K562 (cell line): ENCODE data around the gene CYB5B. TPM values are rescaled to one million over a fixed set of nuclear protein-coding genes. Genes with fewer than 3 reads are reported as not detected.

Source experiments
- ATAC-seq: fragments of 200-7000 bp; cut with Tn5 transposase; 3 replicates; pipeline ENCODE4 v1.9.1; 2020; ENCODE audit warnings: moderate library complexity
- BruUV-seq: library from RNA; stranded (reverse); fragments of 400-500 nt; replicated peaks from 2 replicates; lab custom pipeline; 2021; lab: Mats Ljungman, UMichigan
- CTCF ChIA-PET: fragments of 300-600 bp; formaldehyde crosslinking; extraction: SDS; loops from one replicate; lab custom pipeline; 2021; ENCODE audit warnings: low intra/inter-chr PET ratio; lab: Yijun Ruan, JAX
- POLR2A ChIA-PET: fragments of 300-600, 350-650 bp; sonication (Branson Sonifier 250); formaldehyde crosslinking; extraction: SDS; loops from one replicate; lab custom pipeline; 2021; ENCODE audit warnings: antibody characterized with exemption, inconsistent platforms; lab: Yijun Ruan, JAX
- DNase-seq, 4 experiments: peaks; one replicate each; pipeline versions ENCODE4 v3.0.0 to v3.0.0-alpha.2; 2011 to 2018; ENCODE audit warnings: low spot score in 3 of 4, mixed read lengths in 3 of 4; ENCODE audit errors: extremely low read depth in 1 of 4
- FAIRE-seq: peaks from 2 replicates; lab custom pipeline; 2011; peaks lifted over from hg19 to GRCh38; lab: Jason Lieb, UNC
- H2AFZ ChIP-seq: 2 replicates; pipeline ENCODE4 v1.6.0; 2011; ENCODE audit warnings: low read depth, low read length, control low read depth, inconsistent platforms
- H3K27ac ChIP-seq: fragments of 200-600 bp; 3 replicates; pipeline ENCODE4 v1.8.0; 2011; ENCODE audit warnings: low read depth, mild to moderate bottlenecking, control low read depth, inconsistent platforms, low read length, moderate library complexity, mixed read lengths; ENCODE audit errors: extremely low read depth
- H3K27me3 ChIP-seq, 2 experiments: fragments of 300-600 bp in 1 of 2; 2 replicates in 1 of 2; 3 replicates in 1 of 2; pipeline versions ENCODE4 v1.6.0 to v1.8.0; 2011; ENCODE audit warnings: inconsistent platforms in 2 of 2, low read length in 2 of 2, mild to moderate bottlenecking in 1 of 2, mixed read lengths in 1 of 2, moderate library complexity in 1 of 2; ENCODE audit not compliant: control insufficient read depth in 2 of 2, insufficient read depth in 2 of 2
- H3K36me3 ChIP-seq: fragments of 300-600 bp; 3 replicates; pipeline ENCODE4 v1.8.0; 2011; ENCODE audit warnings: mild to moderate bottlenecking, low read length, inconsistent platforms; ENCODE audit not compliant: control insufficient read depth, insufficient read depth
- H3K4me1 ChIP-seq, 2 experiments: fragments of 200-600 bp in 1 of 2; replicated peaks in 1 of 2; 2 replicates in 1 of 2; 3 replicates in 1 of 2; pipeline versions ENCODE4 v1.5.1 to v1.8.0; 2011; ENCODE audit warnings: inconsistent platforms in 2 of 2, low read length in 2 of 2, mild to moderate bottlenecking in 1 of 2, mixed read lengths in 1 of 2, moderate library complexity in 1 of 2; ENCODE audit not compliant: control insufficient read depth in 2 of 2, insufficient read depth in 2 of 2
- H3K4me2 ChIP-seq: 2 replicates; pipeline ENCODE4 v1.6.1; 2011; ENCODE audit warnings: low read length, control low read depth, inconsistent platforms, mixed read lengths; ENCODE audit not compliant: insufficient read depth
- H3K4me3 ChIP-seq: fragments of 200-600 bp; sonication (generic), shearing (Covaris generic); 2 replicates; pipeline ENCODE4 v1.5.1; 2016; ENCODE audit warnings: control low read depth, inconsistent platforms
- H3K79me2 ChIP-seq: fragments of 200-600 bp; 3 replicates; pipeline ENCODE4 v1.8.0; 2011; ENCODE audit warnings: low read length, inconsistent platforms; ENCODE audit not compliant: control insufficient read depth, insufficient read depth
- H3K9ac ChIP-seq, 2 experiments: 2 replicates each; pipeline versions ENCODE4 v1.6.0 to v1.6.1; 2011; ENCODE audit warnings: low read depth in 2 of 2, low read length in 2 of 2, control low read depth in 1 of 2, inconsistent platforms in 1 of 2, mild to moderate bottlenecking in 1 of 2, mixed read lengths in 1 of 2; ENCODE audit not compliant: insufficient read depth in 1 of 2
- H3K9me1 ChIP-seq: one replicate; pipeline ENCODE4 v1.6.0; 2011; ENCODE audit warnings: inconsistent platforms, mild to moderate bottlenecking, low read length, moderate library complexity; ENCODE audit not compliant: control insufficient read depth, insufficient read depth
- H3K9me3 ChIP-seq: replicated peaks from 2 replicates; pipeline ENCODE4 v1.5.1; 2011; ENCODE audit warnings: low read depth, low read length, inconsistent platforms; ENCODE audit not compliant: control insufficient read depth, insufficient read depth
- H4K20me1 ChIP-seq: replicated peaks from 2 replicates; pipeline ENCODE4 v1.6.1; 2011; ENCODE audit warnings: low read length, inconsistent platforms, mixed read lengths; ENCODE audit not compliant: control insufficient read depth, insufficient read depth
- ARID1B ChIP-seq: fragments of 450-650 bp; IDR thresholded peaks from 2 replicates; pipeline ENCODE4 v1.6.1; 2016; ENCODE audit warnings: antibody characterized with exemption, mild to moderate bottlenecking, inconsistent platforms
- E2F3 ChIP-seq: fragments of 250-450 bp; sonication (Bioruptor Pico); IDR thresholded peaks from 2 replicates; pipeline ENCODE4 v1.4.0; 2020; ENCODE audit warnings: mild to moderate bottlenecking
- FOXJ2 ChIP-seq: fragments of 200-800 bp; sonication (Bioruptor generic); IDR thresholded peaks from 2 replicates; pipeline ENCODE4 v1.6.1; 2016; ENCODE audit warnings: missing genetic modification characterization, missing compliant biosample characterization
- GABPA ChIP-seq: fragments of 200-800 bp; sonication (Bioruptor generic); conservative IDR thresholded peaks from 2 replicates; pipeline ENCODE4 v1.6.1; 2016; ENCODE audit warnings: low read depth, missing genetic modification characterization, missing compliant biosample characterization
- MAZ ChIP-seq, 2 experiments: fragments of 450-650 bp in 1 of 2; sonication (generic) in 1 of 2; formaldehyde crosslinking; IDR thresholded peaks in 1 of 2; conservative IDR thresholded peaks in 1 of 2; 2 replicates each; pipeline versions ENCODE4 v1.4.0 to v1.5.0; 2020; ENCODE audit warnings: mild to moderate bottlenecking in 1 of 2, missing genetic modification reagents in 1 of 2
- POLR2A ChIP-seq: fragments of 450-650 bp; conservative IDR thresholded peaks from 2 replicates; pipeline ENCODE4 v1.6.1; 2016
- PYGO2 ChIP-seq: fragments of 450-650 bp; IDR thresholded peaks from 2 replicates; pipeline ENCODE4 v1.6.1; 2016; ENCODE audit warnings: mild to moderate bottlenecking, missing genetic modification characterization, moderate library complexity, missing compliant biosample characterization
- RAD21 ChIP-seq, 2 experiments: fragments of 250-450 bp in 1 of 2; fragments of 450-650 bp in 1 of 2; sonication (Bioruptor Pico) in 1 of 2; formaldehyde crosslinking in 1 of 2; IDR thresholded peaks in 1 of 2; conservative IDR thresholded peaks in 1 of 2; 2 replicates each; pipeline versions ENCODE4 v1.4.0 to v1.8.0; 2020 to 2022; ENCODE audit warnings: mild to moderate bottlenecking in 2 of 2, moderate library complexity in 1 of 2
- SREBF2 ChIP-seq: sonication (generic); formaldehyde crosslinking; IDR thresholded peaks from 2 replicates; pipeline ENCODE4 v1.4.0; 2020; ENCODE audit warnings: mild to moderate bottlenecking, missing genetic modification reagents
- SRF ChIP-seq, 2 experiments: fragments of 250-450, 450-650 bp in 1 of 2; sonication (Bioruptor Pico) in 1 of 2; sonication (generic) in 1 of 2; formaldehyde crosslinking; IDR thresholded peaks; 2 replicates each; pipeline versions ENCODE4 v1.5.0 to v1.5.1; 2020 to 2022; ENCODE audit warnings: mild to moderate bottlenecking in 1 of 2, missing genetic modification reagents in 1 of 2
- TAF1 ChIP-seq: IDR thresholded peaks from 2 replicates; pipeline ENCODE4 v1.6.1; 2011; ENCODE audit warnings: mild to moderate bottlenecking, low read length, moderate library complexity; ENCODE audit not compliant: insufficient read depth, control insufficient read depth, severe bottlenecking; ENCODE audit errors: extremely low read depth
- ZBTB17 ChIP-seq: fragments of 450-650 bp; formaldehyde crosslinking; IDR thresholded peaks from 2 replicates; pipeline ENCODE4 v1.4.0; 2020; ENCODE audit warnings: mild to moderate bottlenecking
- ZNF23 ChIP-seq: fragments of 250-450 bp; sonication (Bioruptor Pico); IDR thresholded peaks from 2 replicates; pipeline ENCODE4 v1.4.0; 2020; ENCODE audit warnings: mild to moderate bottlenecking
- ZNF354B ChIP-seq: fragments of 250-450 bp; sonication (Bioruptor Pico); IDR thresholded peaks from 2 replicates; pipeline ENCODE4 v1.4.0; 2020
- ZNF699 ChIP-seq: fragments of 250-450 bp; sonication (Bioruptor Pico); IDR thresholded peaks from 2 replicates; pipeline ENCODE4 v1.8.0; 2021; ENCODE audit warnings: mild to moderate bottlenecking, moderate library complexity; ENCODE audit not compliant: insufficient replicate concordance
- ZNF717 ChIP-seq: fragments of 250-450 bp; sonication (Bioruptor Pico); IDR thresholded peaks from 2 replicates; pipeline ENCODE4 v1.5.0; 2021
- ZNF766 ChIP-seq: fragments of 200-800 bp; sonication (Bioruptor generic); conservative IDR thresholded peaks from 2 replicates; pipeline ENCODE4 v1.6.1; 2016; ENCODE audit warnings: missing genetic modification characterization, missing compliant biosample characterization
- whole genome bisulfite sequencing: fragments of 100-300 bp; shearing (Covaris generic); methylation state at CpG from one replicate; pipeline ENCODE4 v1.1.6; 2016; ENCODE audit warnings: low coverage, mixed read lengths; ENCODE audit not compliant: insufficient coverage; ENCODE audit errors: missing lambda C conversion rate; 5-methylcytosine and 5-hydroxymethylcytosine counted together
- in situ Hi-C: fragments of 300-500 bp; cut with MboI; formaldehyde crosslinking; loops from 4 replicates; pipeline ENCODE4 v1.15.0; 2018; ENCODE audit warnings: inconsistent platforms, mixed read lengths
- intact Hi-C: fragments of 100-400 bp; cut with micrococcal nuclease; formaldehyde crosslinking; loops from 2 replicates; pipeline ENCODE4 v1.14.2; 2022
- polyA plus RNA-seq, 8 experiments: library from polyadenylated mRNA; depleted of rRNA in 4 of 8; stranded (reverse) in 5 of 8; unstranded in 3 of 8; fragments of >200 nt; fragmentation: Nextera tagmentation in 2 of 8; fragmentation: Illumina TruSeq in 1 of 8; extraction: Ambion mirVana in 2 of 8; extraction: Trizol in 1 of 8; gene quantifications; 2 replicates each; pipeline versions ENCODE4 v1.2.1 to v1.2.3, GENCODE V29; 2011 to 2014; ENCODE audit warnings: inconsistent platforms in 1 of 8, missing spikeins in 1 of 8
- total RNA-seq, 7 experiments: library from RNA; depleted of rRNA in 6 of 7; stranded (reverse); fragments of >200 nt in 6 of 7; fragmentation: Illumina TruSeq in 2 of 7; extraction: Trizol in 2 of 7; gene quantifications; 2 replicates each; pipeline versions ENCODE4 v1.2.1 to v1.2.3, GENCODE V29; 2011 to 2021; ENCODE audit warnings: low replicate concordance in 1 of 7
- TF ChIP-seq, protein P1 (sequence below), 2 experiments: fragments of 150-350 bp in 1 of 2; IDR thresholded peaks; 2 replicates each; pipeline ENCODE4 v1.6.1; 2012 to 2016; ENCODE audit warnings: low read depth in 2 of 2, low read length in 2 of 2, mild to moderate bottlenecking in 1 of 2, moderate library complexity in 1 of 2
- TF ChIP-seq, protein P2 (sequence below): fragments of 450-650 bp; IDR thresholded peaks from 2 replicates; pipeline ENCODE4 v1.6.1; 2016; ENCODE audit warnings: low read depth, mild to moderate bottlenecking, moderate library complexity

The CYB5B gene
- total and polyA plus RNA-seq, 9 of the 15 experiments (the other 6 are each of a cell fraction or from before 2014, with no cell fraction given) = 29.9 to 274 (median 136) TPM

DNA sequence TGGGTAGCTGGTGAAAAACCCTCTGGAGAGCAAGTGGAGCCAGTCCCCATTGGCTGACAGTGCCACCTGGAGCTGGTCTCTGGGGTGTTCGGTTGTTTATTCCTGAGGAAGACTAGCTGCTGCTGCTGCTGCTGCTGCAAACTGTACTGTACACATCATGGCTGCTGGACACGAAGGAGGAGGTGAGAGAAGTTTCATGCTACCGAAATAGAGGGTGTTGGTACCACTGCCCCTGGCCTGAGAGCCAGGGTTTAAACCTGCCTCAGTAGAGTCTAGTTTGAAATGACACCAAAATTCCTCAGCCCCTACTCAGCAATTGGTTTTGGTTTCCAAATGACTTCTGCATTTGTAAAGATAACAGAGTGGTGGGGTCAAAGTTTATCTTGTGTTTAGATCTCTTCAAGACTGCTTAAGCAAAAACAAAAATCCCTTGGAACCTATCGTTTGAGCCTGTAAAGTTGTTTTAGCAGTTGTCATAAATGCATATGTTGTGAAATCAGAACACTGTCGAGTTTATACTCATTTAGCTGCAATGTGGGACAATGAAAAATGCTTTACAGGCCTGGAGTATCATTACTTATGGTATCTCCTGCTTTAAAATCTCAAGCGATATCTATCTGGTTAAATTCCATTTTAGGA, 40.8 kb downstream of the CYB5B start:
- 25% methylated on average over 6 of the region's 6 CpGs for WGBS
- POLR2A ChIA-PET = interaction anchor here (0.7 to 2.5 kb wide), 4 partner anchors 12 to 99 kb away, joined by 3 to 8 read pairs (median 4); no protein-coding TSS in a partner anchor
- Histone ChIP-seq H3K4me2 (no peak overlapping the region), H3K9me3 (no peaks in the 10 kb centered on the region), H3K9me1 (no peaks in the 10 kb centered on the region), H3K27ac (no peak overlapping the region), H3K9ac (no peak overlapping the region; a peak in 1 of 4 replicates), H3K4me3 (no peak overlapping the region), H3K79me2 (no peaks in the 10 kb centered on the region), H3K4me1 (peaks cover 4 to 8% of the 10 kb centered on the region in 2 experiments; a peak in 3 of 5 replicates), H4K20me1 (no peaks in the 10 kb centered on the region), H3K36me3 (peaks cover 27% of the 10 kb centered on the region; the same call in 2 of the 3 replicates), H2AFZ (no peak overlapping the region), H3K27me3 (no peaks in the 10 kb centered on the region)
- CTCF ChIA-PET = interaction anchor here (0.6 kb wide), 1 partner anchor 21 kb away, joined by 3 read pairs; no protein-coding TSS in a partner anchor
- FAIRE-seq = peak; percentile 6
- DNase-seq = peak in 1 of 4 experiments; percentile 16
- ATAC-seq = peak; percentile 58
- no TSS peak for BruUV-seq
- intact Hi-C loops = loop anchor here (10.0 kb wide), 1 partner anchor 70 kb away; no protein-coding TSS in a partner anchor
- in situ Hi-C loops = no loop called here
- TF ChIP-seq ARID1B (0 out of 2 replicates have a peak, but pooled peaks have one; percentile 28), MAZ (CRISPR knock-in tag; conservative IDR thresholded peaks at IDR 0.05 in 1 of 2, IDR thresholded peaks at IDR 0.05 in 1 of 2) (no peak), SRF (CRISPR knock-in tag; IDR thresholded peaks at IDR 0.05) (no peak), ZNF354B (no peak), ZBTB17 (CRISPR knock-in tag) (no peak), POLR2A (no peak), TAF1 (no peak), ZNF699 (CRISPR knock-in tag) (no peak), FOXJ2 (tag) (0 out of 2 replicates have a peak, but pooled peaks have one; percentile 39), ZNF23 (no peak), GABPA (tag) (no peak), ZNF766 (0 out of 2 replicates have a peak, but pooled peaks have one; percentile 36), PYGO2 (no peak), E2F3 (CRISPR knock-in tag) (no peak), SREBF2 (CRISPR knock-in tag) (no peak), RAD21 (CRISPR knock-in tag; conservative IDR thresholded peaks at IDR 0.05 in 1 of 2, IDR thresholded peaks at IDR 0.05 in 1 of 2) (peak in 1 of 2 experiments; percentile 18; a peak in 2 of 4 replicates), ZNF717 (CRISPR knock-in tag) (no peak)
- TF ChIP-seq, protein P1, sequence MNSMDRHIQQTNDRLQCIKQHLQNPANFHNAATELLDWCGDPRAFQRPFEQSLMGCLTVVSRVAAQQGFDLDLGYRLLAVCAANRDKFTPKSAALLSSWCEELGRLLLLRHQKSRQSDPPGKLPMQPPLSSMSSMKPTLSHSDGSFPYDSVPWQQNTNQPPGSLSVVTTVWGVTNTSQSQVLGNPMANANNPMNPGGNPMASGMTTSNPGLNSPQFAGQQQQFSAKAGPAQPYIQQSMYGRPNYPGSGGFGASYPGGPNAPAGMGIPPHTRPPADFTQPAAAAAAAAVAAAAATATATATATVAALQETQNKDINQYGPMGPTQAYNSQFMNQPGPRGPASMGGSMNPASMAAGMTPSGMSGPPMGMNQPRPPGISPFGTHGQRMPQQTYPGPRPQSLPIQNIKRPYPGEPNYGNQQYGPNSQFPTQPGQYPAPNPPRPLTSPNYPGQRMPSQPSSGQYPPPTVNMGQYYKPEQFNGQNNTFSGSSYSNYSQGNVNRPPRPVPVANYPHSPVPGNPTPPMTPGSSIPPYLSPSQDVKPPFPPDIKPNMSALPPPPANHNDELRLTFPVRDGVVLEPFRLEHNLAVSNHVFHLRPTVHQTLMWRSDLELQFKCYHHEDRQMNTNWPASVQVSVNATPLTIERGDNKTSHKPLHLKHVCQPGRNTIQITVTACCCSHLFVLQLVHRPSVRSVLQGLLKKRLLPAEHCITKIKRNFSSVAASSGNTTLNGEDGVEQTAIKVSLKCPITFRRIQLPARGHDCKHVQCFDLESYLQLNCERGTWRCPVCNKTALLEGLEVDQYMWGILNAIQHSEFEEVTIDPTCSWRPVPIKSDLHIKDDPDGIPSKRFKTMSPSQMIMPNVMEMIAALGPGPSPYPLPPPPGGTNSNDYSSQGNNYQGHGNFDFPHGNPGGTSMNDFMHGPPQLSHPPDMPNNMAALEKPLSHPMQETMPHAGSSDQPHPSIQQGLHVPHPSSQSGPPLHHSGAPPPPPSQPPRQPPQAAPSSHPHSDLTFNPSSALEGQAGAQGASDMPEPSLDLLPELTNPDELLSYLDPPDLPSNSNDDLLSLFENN (IDR thresholded peaks at IDR 0.05; ENCODE audit: low read depth in 2 of 2, low read length in 2 of 2) = no peak
- TF ChIP-seq, protein P2, sequence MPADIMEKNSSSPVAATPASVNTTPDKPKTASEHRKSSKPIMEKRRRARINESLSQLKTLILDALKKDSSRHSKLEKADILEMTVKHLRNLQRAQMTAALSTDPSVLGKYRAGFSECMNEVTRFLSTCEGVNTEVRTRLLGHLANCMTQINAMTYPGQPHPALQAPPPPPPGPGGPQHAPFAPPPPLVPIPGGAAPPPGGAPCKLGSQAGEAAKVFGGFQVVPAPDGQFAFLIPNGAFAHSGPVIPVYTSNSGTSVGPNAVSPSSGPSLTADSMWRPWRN = no peak
